LNCAP (cell line): ENCODE measurements around the gene NDUFAF2.

Experiments
- TF ChIP-seq, protein P1 (sequence below): fragments of 450-650 bp; IDR thresholded peaks from 2 replicates; pipeline ENCODE4 v1.5.1; 2017; ENCODE audit warnings: mild to moderate bottlenecking

NDUFAF2 gene

GRCh38 chr5:61051267-61051666 lies 106.3 kb downstream of the NDUFAF2 start:
- TF ChIP-seq, protein P1, sequence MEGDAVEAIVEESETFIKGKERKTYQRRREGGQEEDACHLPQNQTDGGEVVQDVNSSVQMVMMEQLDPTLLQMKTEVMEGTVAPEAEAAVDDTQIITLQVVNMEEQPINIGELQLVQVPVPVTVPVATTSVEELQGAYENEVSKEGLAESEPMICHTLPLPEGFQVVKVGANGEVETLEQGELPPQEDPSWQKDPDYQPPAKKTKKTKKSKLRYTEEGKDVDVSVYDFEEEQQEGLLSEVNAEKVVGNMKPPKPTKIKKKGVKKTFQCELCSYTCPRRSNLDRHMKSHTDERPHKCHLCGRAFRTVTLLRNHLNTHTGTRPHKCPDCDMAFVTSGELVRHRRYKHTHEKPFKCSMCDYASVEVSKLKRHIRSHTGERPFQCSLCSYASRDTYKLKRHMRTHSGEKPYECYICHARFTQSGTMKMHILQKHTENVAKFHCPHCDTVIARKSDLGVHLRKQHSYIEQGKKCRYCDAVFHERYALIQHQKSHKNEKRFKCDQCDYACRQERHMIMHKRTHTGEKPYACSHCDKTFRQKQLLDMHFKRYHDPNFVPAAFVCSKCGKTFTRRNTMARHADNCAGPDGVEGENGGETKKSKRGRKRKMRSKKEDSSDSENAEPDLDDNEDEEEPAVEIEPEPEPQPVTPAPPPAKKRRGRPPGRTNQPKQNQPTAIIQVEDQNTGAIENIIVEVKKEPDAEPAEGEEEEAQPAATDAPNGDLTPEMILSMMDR = no peak

GRCh38 chr5:61052882-61053281 lies 107.9 kb downstream of the NDUFAF2 start:
- TF ChIP-seq, protein P1 = no peak

- TF ChIP-seq, protein P1 = no peak
These were observed 108.9 kb downstream of the NDUFAF2 start for GRCh38 chr5:61053937-61054336.

- TF ChIP-seq, protein P1 = peak; percentile 74
These were observed 110.5 kb downstream of the NDUFAF2 start for GRCh38 chr5:61055434-61056006.

DNA sequence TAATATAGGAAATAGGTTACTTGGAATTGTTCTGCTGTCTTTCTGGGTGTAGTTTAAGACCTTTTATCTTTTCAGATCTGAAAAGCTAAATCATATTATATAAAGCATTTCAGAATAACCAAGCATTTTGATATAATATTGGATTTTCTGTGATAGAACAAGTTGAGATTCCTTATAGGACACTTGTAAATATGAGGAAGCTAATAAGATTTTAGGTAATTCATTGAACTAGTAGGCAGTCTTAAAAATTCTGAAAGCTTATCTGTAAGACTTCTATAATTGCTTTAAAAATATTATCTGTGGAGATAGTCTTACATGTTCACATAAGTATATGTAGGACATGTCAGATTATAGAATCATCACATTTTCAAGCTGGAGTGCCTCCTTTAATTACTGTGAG lies 114.5 kb downstream of the NDUFAF2 start:
- TF ChIP-seq, protein P1 = no peak

DNA sequence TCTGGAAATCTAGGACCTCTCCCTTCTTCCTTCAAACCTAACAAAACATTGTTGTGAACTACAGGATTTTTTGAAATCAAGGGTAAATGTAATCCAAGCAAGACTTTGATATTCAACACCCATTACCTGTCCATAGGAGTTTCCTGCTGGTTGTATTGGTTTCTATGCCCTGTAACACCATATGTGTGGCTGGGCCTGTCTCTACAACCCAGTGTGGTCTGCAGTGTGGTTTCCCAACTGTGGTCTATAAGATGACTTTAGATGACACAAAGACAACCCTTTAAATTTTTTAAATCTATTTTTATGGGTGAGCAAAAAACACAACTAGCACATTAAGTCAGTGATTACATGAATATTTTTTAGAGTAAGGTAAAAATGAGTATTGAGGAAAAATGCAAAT lies 124.1 kb downstream of the NDUFAF2 start:
- TF ChIP-seq, protein P1 = no peak

GRCh38 chr5:61071526-61071925 lies 126.5 kb downstream of the NDUFAF2 start:
- TF ChIP-seq, protein P1 = no peak

GRCh38 chr5:61076626-61077025 lies 131.6 kb downstream of the NDUFAF2 start:
- TF ChIP-seq, protein P1 = no peak
